HFFc6 (cell line): ENCODE measurements around the gene BAG2. TPM values are rescaled to one million over a fixed set of nuclear protein-coding genes. Genes with fewer than 3 reads are reported as not detected.

Experiments
- DNase-seq: peaks from one replicate; pipeline ENCODE4 v3.0.0-alpha.2; 2018
- H3K27ac Mint-ChIP-seq: 2 replicates; pipeline ENCODE4 v1.8.0; 2020; ENCODE audit warnings: mild to moderate bottlenecking, mixed read lengths
- H3K27me3 Mint-ChIP-seq: 2 replicates; pipeline ENCODE4 v1.8.0; 2021; ENCODE audit warnings: mild to moderate bottlenecking, moderate library complexity, mixed read lengths; ENCODE audit not compliant: insufficient read depth
- H3K36me3 Mint-ChIP-seq: 2 replicates; pipeline ENCODE4 v1.8.0; 2021; ENCODE audit warnings: low read depth, mixed read lengths
- H3K4me1 Mint-ChIP-seq: 2 replicates; pipeline ENCODE4 v1.8.0; 2020; ENCODE audit warnings: low read depth, mixed read lengths
- H3K4me3 Mint-ChIP-seq: 2 replicates; pipeline ENCODE4 v1.8.0; 2020; ENCODE audit warnings: mild to moderate bottlenecking, moderate library complexity, mixed read lengths
- H3K9me3 Mint-ChIP-seq: 2 replicates; pipeline ENCODE4 v1.8.0; 2020; ENCODE audit warnings: mild to moderate bottlenecking, mixed read lengths
- CTCF ChIP-seq: fragments of 200-600 bp; sonication (generic); IDR thresholded peaks from 2 replicates; pipeline ENCODE4 v1.5.0; 2021; ENCODE audit warnings: antibody characterized with exemption, mild to moderate bottlenecking
- long read RNA-seq: library from polyadenylated mRNA; unstranded; transcript quantifications from one replicate; pipeline ENCODE4 v2.0.0, GENCODE V29; 2019
- total RNA-seq, 6 experiments: library from RNA; stranded (reverse); fragmentation: NEBNext Ultra II Directional; extraction: Animal tissue kit (Norgen Biotek cat#: 25700); gene quantifications; 2 replicates in 1 of 6; 3 replicates in 5 of 6; pipeline ENCODE4 v1.2.3, GENCODE V29; 2021

The BAG2 gene
- total RNA-seq, result 10 to 100 TPM; 26.2 to 31.6 (median 28.3) TPM
- long read RNA-seq, full-length matches to known transcripts, result 151 of 191 reads
- long read RNA-seq, partial matches to known transcripts, result 2 of 191 reads
- long read RNA-seq, other reads (novel, unspliced or antisense), result 38 of 191 reads

- H3K4me1 Mint-ChIP-seq, result peaks cover 57% of the 10 kb centered on the region
- peaks cover 2% of the 10 kb centered on the region; the same call in 1 of the 2 replicates for H3K27me3 Mint-ChIP-seq
- TF ChIP-seq CTCF, result peak; percentile 60
- peaks cover 46% of the 10 kb centered on the region for H3K36me3 Mint-ChIP-seq
- H3K9me3 Mint-ChIP-seq, result no peaks in the 10 kb centered on the region
- peak; percentile 85 for DNase-seq
- peak within 1 kb of the TSS; percentile 96 for H3K4me3 Mint-ChIP-seq
- peak within 1 kb of the TSS; percentile 97 for H3K27ac Mint-ChIP-seq
These were observed at the start of gene BAG2 for GRCh38 chr6:57172136-57173055. TSS of gene BAG2 (plus strand) at chr6:57172326. CDS start at chr6:57172698, 372 bp downstream.

- peaks cover 33% of the 10 kb centered on the region for H3K36me3 Mint-ChIP-seq
- no peaks in the 10 kb centered on the region for H3K27me3 Mint-ChIP-seq
- TF ChIP-seq CTCF, result no peak
- no peak for DNase-seq
- H3K9me3 Mint-ChIP-seq, result no peaks in the 10 kb centered on the region
- no peaks in the 10 kb centered on the region for H3K4me1 Mint-ChIP-seq
- no peak overlapping the region for H3K4me3 Mint-ChIP-seq
- no peak overlapping the region for H3K27ac Mint-ChIP-seq
These were observed 49.0 kb upstream of the BAG2 start for GRCh38 chr6:57123111-57123510.

GRCh38 chr6:57127763-57128162 lies 44.4 kb upstream of the BAG2 start:
- TF ChIP-seq CTCF, result no peak
- DNase-seq, result no peak

GRCh38 chr6:57130661-57131177 lies 41.4 kb upstream of the BAG2 start:
- peaks cover 11% of the 10 kb centered on the region for H3K36me3 Mint-ChIP-seq
- no peak for TF ChIP-seq CTCF
- DNase-seq, result no peak
- peaks cover 22% of the 10 kb centered on the region for H3K4me1 Mint-ChIP-seq
- H3K4me3 Mint-ChIP-seq, result no peak overlapping the region
- no peaks in the 10 kb centered on the region for H3K27me3 Mint-ChIP-seq
- H3K27ac Mint-ChIP-seq, result no peak overlapping the region; the same call in 1 of the 2 replicates
- no peaks in the 10 kb centered on the region for H3K9me3 Mint-ChIP-seq

More at GRCh38 chr6:57127763-57128162, 44.4 kb upstream of the BAG2 start:
- no peaks in the 10 kb centered on the region for H3K27me3 Mint-ChIP-seq
- peaks cover 6% of the 10 kb centered on the region; the same call in 1 of the 2 replicates for H3K36me3 Mint-ChIP-seq
- peaks cover 21% of the 10 kb centered on the region for H3K4me1 Mint-ChIP-seq
- no peak overlapping the region for H3K27ac Mint-ChIP-seq
- H3K9me3 Mint-ChIP-seq, result no peaks in the 10 kb centered on the region
- H3K4me3 Mint-ChIP-seq, result no peak overlapping the region

GRCh38 chr6:57134954-57135353 lies 37.2 kb upstream of the BAG2 start:
- H3K27me3 Mint-ChIP-seq, result peaks cover 2% of the 10 kb centered on the region; the same call in 1 of the 2 replicates
- H3K4me1 Mint-ChIP-seq, result peaks cover 29% of the 10 kb centered on the region
- peaks cover 25% of the 10 kb centered on the region for H3K36me3 Mint-ChIP-seq
- no peaks in the 10 kb centered on the region for H3K9me3 Mint-ChIP-seq
- no peak overlapping the region for H3K27ac Mint-ChIP-seq
- no peak for DNase-seq
- TF ChIP-seq CTCF, result no peak
- no peak overlapping the region for H3K4me3 Mint-ChIP-seq
